ENCODE data around the gene KBTBD2. TPM values are rescaled to one million over a fixed set of nuclear protein-coding genes. Genes with fewer than 3 reads are reported as not detected.

Gene KBTBD2
- total and polyA plus RNA-seq, 2 donors (not counting 1 experiment from before 2014, with no cell fraction given) = 38.9 to 62.1 TPM

GRCh38 chr7:32892521-32893206 is 1.1 kb upstream of the KBTBD2 start:
- Histone ChIP-seq H3K4me1 (ENCODE audit: control insufficient read depth in 2 of 2, insufficient read depth in 2 of 2, low read length in 2 of 2) (peaks cover 32 to 33% of the 10 kb centered on the region in 2 donors), H3K9me3 (ENCODE audit: control extremely low read depth in 1 of 3, control insufficient read depth in 2 of 3, insufficient read depth in 1 of 3, low read length in 2 of 3) (no peaks in the 10 kb centered on the region), H3K9ac (ENCODE audit: low read length) (peak overlapping the region; percentile 84), H3K27me3 (replicated peaks in 1 of 4; ENCODE audit: control extremely low read depth in 1 of 4, control insufficient read depth in 3 of 4, insufficient read depth in 4 of 4, low read length in 3 of 4) (no peaks in the 10 kb centered on the region), H2AFZ (ENCODE audit: insufficient read depth, low read depth, low read length, poor library complexity, severe bottlenecking) (peak overlapping the region; percentile 86), H3K27ac (ENCODE audit: low read length in 2 of 2) (peak overlapping the region; percentile 98 to 100), H4K20me1 (ENCODE audit: control insufficient read depth, insufficient read depth, low read length, poor library complexity, severe bottlenecking) (peaks cover 5% of the 10 kb centered on the region), H3K4me3 (ENCODE audit: control extremely low read depth in 1 of 5, extremely low read depth in 1 of 5, insufficient read depth in 1 of 5, low read depth in 2 of 5, low read length in 4 of 5) (peak overlapping the region; percentile 18 to 74 (median 66)), H3K36me3 (replicated peaks in 1 of 2; ENCODE audit: control extremely low read depth in 1 of 2, control insufficient read depth in 1 of 2, extremely low read depth in 1 of 2, insufficient read depth in 2 of 2, low read length in 1 of 2) (no peaks in the 10 kb centered on the region), H3K79me2 (ENCODE audit: control insufficient read depth, insufficient read depth, low read length) (peaks cover 28% of the 10 kb centered on the region), H3K4me2 (replicated peaks; ENCODE audit: low read depth, low read length, poor library complexity, severe bottlenecking) (peak overlapping the region; percentile 84)
- Mint-ChIP-seq H3K9me3 (ENCODE audit: insufficient read depth) (no peaks in the 10 kb centered on the region), H3K4me1 (peaks cover 39% of the 10 kb centered on the region), H3K27me3 (peaks cover 4% of the 10 kb centered on the region), H3K27ac (peak overlapping the region; percentile 95), H3K4me3 (peak overlapping the region; percentile 86)
- ATAC-seq (ENCODE audit: low read depth) = no peak
- no peak for DNase-seq
- TF ChIP-seq CTCF (IDR thresholded peaks at IDR 0.05) (no peak), EZH2 (IDR thresholded peaks at IDR 0.05; ENCODE audit: borderline replicate concordance, insufficient read depth, low read depth, low read length, poor library complexity, severe bottlenecking) (no peak)
- intact Hi-C loops (cut with micrococcal nuclease) = loop anchor here (1.0 to 5.0 kb wide), 8 partner anchors 13 to 402 kb away; partner anchors contain the start of genes BBS9, LSM5, NT5C3A and RP9
- CTCF ChIA-PET = interaction anchor here (0.6 to 2.5 kb wide), 9 partner anchors 8 to 397 kb away, joined by 3 to 10 read pairs (median 4); partner anchors contain the start of gene AVL9
- POLR2A ChIA-PET = interaction anchor here (0.5 to 2.8 kb wide), 5 partner anchors 19 to 170 kb away, joined by 3 to 15 read pairs (median 6); partner anchors contain the start of gene NT5C3A
- 0% methylated on average over 14 of the region's 22 CpGs for WGBS (ENCODE audit: insufficient coverage)

Measured in B cell (primary cell).